ENCODE measurements around the gene SV2C.

DNA sequence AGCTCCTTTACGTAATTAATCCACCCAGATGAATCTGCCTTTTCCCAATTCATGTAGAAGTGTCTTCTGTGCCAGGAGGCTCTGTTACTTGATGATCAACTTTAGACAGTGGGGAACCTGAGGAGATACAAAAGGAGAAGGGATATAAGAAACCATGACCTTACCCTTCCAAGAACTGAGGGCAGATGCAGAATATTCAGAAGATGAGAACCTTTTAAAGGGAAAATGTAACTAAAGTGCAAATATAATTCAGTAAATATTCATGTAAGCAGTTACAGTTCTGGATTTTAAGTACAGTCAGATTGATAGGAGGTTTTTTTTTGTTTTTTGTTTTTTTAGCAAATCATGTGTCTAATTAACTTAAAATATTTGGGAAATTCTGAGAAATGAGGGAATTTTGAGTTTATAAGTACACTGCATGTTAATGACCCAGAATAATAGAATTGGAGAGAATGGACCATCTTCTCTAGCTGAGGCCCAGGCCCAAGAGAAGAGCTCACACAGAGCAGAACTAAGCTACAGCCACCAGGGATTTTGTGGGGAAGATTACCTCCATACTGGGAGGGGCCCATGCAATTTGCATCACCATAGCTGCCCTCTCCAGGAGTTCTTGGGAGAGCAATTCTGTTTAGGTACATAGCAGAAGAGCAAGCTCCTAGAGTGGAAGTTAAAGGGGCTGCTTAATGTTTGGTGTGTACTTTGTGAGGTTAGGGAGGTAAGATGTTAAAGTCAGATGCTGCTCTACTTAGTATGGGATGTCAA, 61.5 kb downstream of the SV2C start:
- TF ChIP-seq CTCF (IDR thresholded peaks at IDR 0.05) (no peak), POLR2A (IDR thresholded peaks at IDR 0.05) (no peak)
